H9 (cell line): ENCODE results near the gene LDHA. TPM values are rescaled to one million over a fixed set of nuclear protein-coding genes. Genes with fewer than 3 reads are reported as not detected.

ENCODE experiments used
- DNase-seq: peaks from one replicate; pipeline ENCODE4 v3.0.0-alpha.2; 2017
- H2AFZ ChIP-seq: one replicate; pipeline ENCODE4 v1.6.1; 2013; ENCODE audit warnings: mild to moderate bottlenecking, low read length, control low read depth, moderate library complexity
- H2AK5ac ChIP-seq: 2 replicates; pipeline ENCODE4 v1.6.1; 2013; ENCODE audit warnings: low read length, control low read depth, mixed read lengths; ENCODE audit not compliant: insufficient read length
- H2BK120ac ChIP-seq: one replicate; pipeline ENCODE4 v1.6.1; 2013; ENCODE audit warnings: low read depth, mild to moderate bottlenecking, low read length, control low read depth, inconsistent platforms; ENCODE audit not compliant: poor library complexity, severe bottlenecking
- H2BK12ac ChIP-seq: 2 replicates; pipeline ENCODE4 v1.6.1; 2013; ENCODE audit warnings: low read length, control low read depth, mixed read lengths, low read depth; ENCODE audit not compliant: insufficient read length
- H2BK15ac ChIP-seq: 2 replicates; pipeline ENCODE4 v1.6.1; 2013; ENCODE audit warnings: low read depth, low read length, control low read depth
- H2BK20ac ChIP-seq: one replicate; pipeline ENCODE4 v1.6.1; 2013; ENCODE audit warnings: low read depth, mild to moderate bottlenecking, low read length, control low read depth, inconsistent platforms; ENCODE audit not compliant: poor library complexity, severe bottlenecking
- H2BK5ac ChIP-seq: 2 replicates; pipeline ENCODE4 v1.6.1; 2013; ENCODE audit warnings: low read length, control low read depth, mixed read lengths; ENCODE audit not compliant: insufficient read length
- H3K14ac ChIP-seq: 2 replicates; pipeline ENCODE4 v1.6.1; 2013; ENCODE audit warnings: low read length, control low read depth; ENCODE audit not compliant: insufficient read depth
- H3K18ac ChIP-seq: 2 replicates; pipeline ENCODE4 v1.6.1; 2013; ENCODE audit warnings: low read depth, mild to moderate bottlenecking, mixed read lengths, low read length, control low read depth; ENCODE audit not compliant: insufficient read length
- H3K23ac ChIP-seq: 2 replicates; pipeline ENCODE4 v1.6.1; 2013; ENCODE audit warnings: low read length, control low read depth, mixed read lengths, low read depth; ENCODE audit not compliant: insufficient read length
- H3K23me2 ChIP-seq: 2 replicates; pipeline ENCODE4 v1.6.1; 2013; ENCODE audit warnings: low read depth, mild to moderate bottlenecking, mixed read lengths, low read length, control low read depth; ENCODE audit not compliant: insufficient read length, poor library complexity, severe bottlenecking
- H3K27ac ChIP-seq: 2 replicates; pipeline ENCODE4 v1.5.1; 2013; ENCODE audit warnings: low read length, control low read depth, mixed read lengths, low read depth; ENCODE audit not compliant: insufficient read length
- H3K27me3 ChIP-seq: 2 replicates; pipeline ENCODE4 v1.6.1; 2013; ENCODE audit warnings: low read length, control low read depth, inconsistent platforms; ENCODE audit not compliant: insufficient read depth
- H3K4ac ChIP-seq: 2 replicates; pipeline ENCODE4 v1.6.1; 2013; ENCODE audit warnings: low read depth, mild to moderate bottlenecking, control low read depth, inconsistent platforms, low read length, moderate library complexity
- H3K4me1 ChIP-seq: 2 replicates; pipeline ENCODE4 v1.6.1; 2013; ENCODE audit warnings: low read length, control low read depth, inconsistent platforms; ENCODE audit not compliant: insufficient read depth
- H3K4me2 ChIP-seq: 2 replicates; pipeline ENCODE4 v1.6.1; 2013; ENCODE audit warnings: low read length, control low read depth, mixed read lengths; ENCODE audit not compliant: insufficient read length, insufficient read depth
- H3K56ac ChIP-seq: 2 replicates; pipeline ENCODE4 v1.6.1; 2013; ENCODE audit warnings: low read depth, mild to moderate bottlenecking, mixed read lengths, low read length, control low read depth; ENCODE audit not compliant: insufficient read length
- H3K79me1 ChIP-seq: 2 replicates; pipeline ENCODE4 v1.6.1; 2013; ENCODE audit warnings: low read depth, mild to moderate bottlenecking, moderate library complexity, low read length, control low read depth, inconsistent platforms; ENCODE audit not compliant: insufficient read depth, poor library complexity, severe bottlenecking
- H3K79me2 ChIP-seq: 2 replicates; pipeline ENCODE4 v1.6.1; 2013; ENCODE audit warnings: low read length, control low read depth, inconsistent platforms; ENCODE audit not compliant: insufficient read depth
- H3K9ac ChIP-seq: 2 replicates; pipeline ENCODE4 v1.6.1; 2013; ENCODE audit warnings: low read length, control low read depth, mixed read lengths; ENCODE audit not compliant: insufficient read length; ENCODE audit errors: extremely low read depth
- H3K9me3 ChIP-seq: one replicate; pipeline ENCODE4 v1.6.1; 2013; ENCODE audit warnings: low read depth, low read length, inconsistent platforms; ENCODE audit not compliant: control insufficient read depth
- H3T11ph ChIP-seq: one replicate; pipeline ENCODE4 v1.6.1; 2013; ENCODE audit warnings: mild to moderate bottlenecking, low read length, control low read depth, inconsistent platforms
- H4K20me1 ChIP-seq: one replicate; pipeline ENCODE4 v1.6.1; 2013; ENCODE audit not compliant: control insufficient read depth, insufficient read length, insufficient read depth
- H4K5ac ChIP-seq: 2 replicates; pipeline ENCODE4 v1.6.1; 2013; ENCODE audit warnings: low read depth, mild to moderate bottlenecking, mixed read lengths, low read length, control low read depth; ENCODE audit not compliant: insufficient read length
- H4K8ac ChIP-seq: replicated peaks from 2 replicates; pipeline ENCODE4 v1.6.1; 2013; ENCODE audit warnings: low read length, control low read depth, mixed read lengths, low read depth; ENCODE audit not compliant: insufficient read length
- H4K91ac ChIP-seq: 2 replicates; pipeline ENCODE4 v1.6.1; 2013; ENCODE audit warnings: low read depth, mild to moderate bottlenecking, moderate library complexity, mixed read lengths, low read length, control low read depth; ENCODE audit not compliant: insufficient read length
- H3K27ac Mint-ChIP-seq, 3 experiments: 2 replicates in 2 of 3; 3 replicates in 1 of 3; pipeline ENCODE4 v1.8.0; 2020 to 2021; ENCODE audit warnings: mixed read lengths in 3 of 3, mild to moderate bottlenecking in 1 of 3, moderate library complexity in 1 of 3
- H3K27me3 Mint-ChIP-seq: 2 replicates; pipeline ENCODE4 v1.8.0; 2021; ENCODE audit warnings: low read depth, mild to moderate bottlenecking, moderate library complexity, mixed read lengths
- H3K36me3 Mint-ChIP-seq, 3 experiments: 2 replicates in 2 of 3; 3 replicates in 1 of 3; pipeline ENCODE4 v1.8.0; 2020 to 2021; ENCODE audit warnings: low read depth in 3 of 3, mixed read lengths in 3 of 3; ENCODE audit not compliant: insufficient read depth in 1 of 3
- H3K4me1 Mint-ChIP-seq, 2 experiments: 2 replicates each; pipeline ENCODE4 v1.8.0; 2020; ENCODE audit warnings: mixed read lengths in 2 of 2
- H3K4me3 Mint-ChIP-seq, 2 experiments: 2 replicates in 1 of 2; 3 replicates in 1 of 2; pipeline ENCODE4 v1.8.0; 2020 to 2021; ENCODE audit warnings: mild to moderate bottlenecking in 2 of 2, mixed read lengths in 2 of 2, moderate library complexity in 1 of 2
- H3K9me3 Mint-ChIP-seq, 2 experiments: 2 replicates in 1 of 2; 3 replicates in 1 of 2; pipeline ENCODE4 v1.8.0; 2020; ENCODE audit warnings: mild to moderate bottlenecking in 2 of 2, mixed read lengths in 2 of 2, moderate library complexity in 1 of 2
- CTCF ChIP-seq: fragments of 200-600 bp; sonication (generic); conservative IDR thresholded peaks from 3 replicates; pipeline ENCODE4 v1.8.0; 2021; ENCODE audit warnings: antibody characterized with exemption, mild to moderate bottlenecking
- WGBS: extraction: QIAGEN DNeasy Blood & Tissue Kit; methylation state at CpG from one replicate; pipeline ENCODE4 v1.1.7; 2013; ENCODE audit warnings: missing lambda C conversion rate, low lambda C conversion rate, mixed read lengths; ENCODE audit not compliant: insufficient read length; ENCODE audit errors: extremely low coverage; 5-methylcytosine and 5-hydroxymethylcytosine counted together
- total RNA-seq: library from RNA; stranded (reverse); gene quantifications from 2 replicates; pipeline ENCODE4 v1.2.1, GENCODE V29; 2021

Gene LDHA
- total RNA-seq, 1 experiment from 2014 or later: 720 TPM

GRCh38 chr11:18364495-18365073, 29.8 kb upstream of the LDHA start:
- Histone ChIP-seq H4K5ac (no peak overlapping the region), H3K79me1 (no peaks in the 10 kb centered on the region), H4K91ac (no peak overlapping the region), H4K20me1 (no peaks in the 10 kb centered on the region), H2AK5ac (no peak overlapping the region), H3T11ph (no peak overlapping the region), H3K27ac (no peak overlapping the region), H4K8ac (no peak overlapping the region), H3K4ac (no peak overlapping the region), H3K23me2 (no peaks in the 10 kb centered on the region), H3K23ac (no peak overlapping the region), H2AFZ (no peak overlapping the region), H3K9ac (no peak overlapping the region), H3K18ac (no peak overlapping the region), H3K14ac (no peak overlapping the region), H3K4me1 (no peaks in the 10 kb centered on the region), H3K56ac (no peak overlapping the region), H3K27me3 (no peaks in the 10 kb centered on the region), H2BK120ac (no peak overlapping the region), H2BK15ac (no peak overlapping the region), H3K79me2 (no peaks in the 10 kb centered on the region), H2BK5ac (no peak overlapping the region), H2BK20ac (no peak overlapping the region), H3K4me2 (no peak overlapping the region), H3K9me3 (no peaks in the 10 kb centered on the region), H2BK12ac (no peak overlapping the region)
- no peak for DNase-seq
- no peak overlapping the region for H3K4me3 Mint-ChIP-seq
- no peak for TF ChIP-seq CTCF
- H3K36me3 Mint-ChIP-seq: peaks cover 7 to 49% (median 32%) of the 10 kb centered on the region in 3 experiments; a peak in 6 of 7 replicates
- no peaks in the 10 kb centered on the region for H3K4me1 Mint-ChIP-seq
- no peaks in the 10 kb centered on the region for H3K27me3 Mint-ChIP-seq
- no peaks in the 10 kb centered on the region for H3K9me3 Mint-ChIP-seq
- WGBS: no CpG with 5 or more reads among the region's 4 CpGs
- H3K27ac Mint-ChIP-seq: no peak overlapping the region
